SK-N-MC (cell line): ENCODE results near the gene NECAB3.

ENCODE experiments used
- DNase-seq: peaks from one replicate; pipeline ENCODE4 v3.0.0-alpha.2; 2011; ENCODE audit warnings: low read depth, low spot score
- H3K27ac ChIP-seq: fragments of 200-600 bp; sonication (generic); 2 replicates; pipeline ENCODE4 v1.5.1; 2016; ENCODE audit warnings: mixed run types
- H3K36me3 ChIP-seq: fragments of 200-600 bp; sonication (generic); 2 replicates; pipeline ENCODE4 v1.6.1; 2017; ENCODE audit warnings: antibody characterized with exemption, low read length, mixed read lengths; ENCODE audit not compliant: insufficient read depth
- H3K4me3 ChIP-seq: fragments of 200-600 bp; sonication (generic); 2 replicates; pipeline ENCODE4 v1.5.1; 2016
- H3K9ac ChIP-seq: fragments of 200-600 bp; sonication (generic); 2 replicates; pipeline ENCODE4 v1.8.0; 2017; ENCODE audit warnings: mixed run types, mixed read lengths; ENCODE audit not compliant: insufficient read length
- H3K9me3 ChIP-seq: fragments of 200-600 bp; sonication (generic); 2 replicates; pipeline ENCODE4 v1.6.1; 2017; ENCODE audit warnings: low read depth, mild to moderate bottlenecking, antibody characterized with exemption, low read length, moderate library complexity, mixed read lengths
- EZH2 ChIP-seq: fragments of 200-600 bp; sonication (generic); IDR thresholded peaks from one replicate; pipeline ENCODE4 v1.6.1; 2017; ENCODE audit warnings: antibody characterized with exemption
- FOXP2 ChIP-seq: optimal IDR thresholded peaks from 2 replicates; pipeline ENCODE3; 2011; ENCODE audit warnings: mild to moderate bottlenecking, moderate library complexity; ENCODE audit not compliant: insufficient read depth; ENCODE audit errors: extremely low read length, control extremely low read depth
- POLR2AphosphoS5 ChIP-seq: IDR thresholded peaks from 2 replicates; pipeline ENCODE4 v1.6.1; 2012; ENCODE audit warnings: mild to moderate bottlenecking, low read depth, low read length, borderline replicate concordance

Gene NECAB3

GRCh38 chr20:33629979-33630378, 44.2 kb downstream of the NECAB3 start:
- H3K9ac ChIP-seq, result no peak overlapping the region
- TF ChIP-seq POLR2AphosphoS5 (no peak), FOXP2 (no peak), EZH2 (no peak)
- no peak overlapping the region for H3K4me3 ChIP-seq
- peaks cover 45% of the 10 kb centered on the region for H3K36me3 ChIP-seq
- H3K9me3 ChIP-seq, result no peaks in the 10 kb centered on the region
- DNase-seq, result no peak
- no peak overlapping the region for H3K27ac ChIP-seq

- H3K36me3 ChIP-seq, result peaks cover 48% of the 10 kb centered on the region
- H3K9ac ChIP-seq, result no peak overlapping the region
- no peak for DNase-seq
- H3K9me3 ChIP-seq, result no peaks in the 10 kb centered on the region
- H3K27ac ChIP-seq, result no peak overlapping the region
- H3K4me3 ChIP-seq, result no peak overlapping the region
- TF ChIP-seq EZH2 (no peak), POLR2AphosphoS5 (no peak), FOXP2 (no peak)
Measured at GRCh38 chr20:33629533-33629932, 44.7 kb downstream of the NECAB3 start.

- H3K36me3 ChIP-seq, result peaks cover 45% of the 10 kb centered on the region
- no peaks in the 10 kb centered on the region for H3K9me3 ChIP-seq
- H3K4me3 ChIP-seq, result no peak overlapping the region
- no peak overlapping the region for H3K27ac ChIP-seq
- no peak overlapping the region for H3K9ac ChIP-seq
- DNase-seq, result no peak
- no peak for TF ChIP-seq EZH2
- no peak for TF ChIP-seq FOXP2
- TF ChIP-seq POLR2AphosphoS5, result no peak
Measured at GRCh38 chr20:33627577-33628216, 46.5 kb downstream of the NECAB3 start.

- TF ChIP-seq EZH2 (no peak), FOXP2 (no peak), POLR2AphosphoS5 (no peak)
- Histone ChIP-seq H3K9me3 (no peaks in the 10 kb centered on the region), H3K9ac (no peak overlapping the region), H3K36me3 (peaks cover 48% of the 10 kb centered on the region), H3K4me3 (no peak overlapping the region), H3K27ac (no peak overlapping the region)
- no peak for DNase-seq
Measured at GRCh38 chr20:33626190-33626589, 48.0 kb downstream of the NECAB3 start.

GRCh38 chr20:33624399-33624798, 49.8 kb downstream of the NECAB3 start:
- Histone ChIP-seq H3K36me3 (peaks cover 41% of the 10 kb centered on the region), H3K27ac (no peak overlapping the region), H3K9ac (no peak overlapping the region), H3K4me3 (no peak overlapping the region), H3K9me3 (no peaks in the 10 kb centered on the region)
- TF ChIP-seq EZH2, result no peak
- TF ChIP-seq POLR2AphosphoS5, result no peak
- TF ChIP-seq FOXP2, result no peak
- no peak for DNase-seq

- TF ChIP-seq EZH2 (no peak), FOXP2 (no peak), POLR2AphosphoS5 (no peak)
- H3K36me3 ChIP-seq, result peaks cover 26% of the 10 kb centered on the region
- H3K9ac ChIP-seq, result no peak overlapping the region
- no peak overlapping the region; the same call in 1 of the 2 replicates for H3K27ac ChIP-seq
- no peak for DNase-seq
- no peak overlapping the region for H3K4me3 ChIP-seq
- no peaks in the 10 kb centered on the region for H3K9me3 ChIP-seq
Measured at GRCh38 chr20:33622705-33623365, 51.4 kb downstream of the NECAB3 start.

GRCh38 chr20:33621717-33622400, 52.4 kb downstream of the NECAB3 start:
- no peak for DNase-seq
- H3K9me3 ChIP-seq, result no peaks in the 10 kb centered on the region
- H3K9ac ChIP-seq, result no peak overlapping the region
- TF ChIP-seq POLR2AphosphoS5, result no peak
- no peak for TF ChIP-seq EZH2
- no peak for TF ChIP-seq FOXP2
- H3K36me3 ChIP-seq, result peaks cover 16% of the 10 kb centered on the region; the same call in 1 of the 2 replicates
- no peak overlapping the region for H3K4me3 ChIP-seq
- H3K27ac ChIP-seq, result no peak overlapping the region; the same call in 1 of the 2 replicates

GRCh38 chr20:33612001-33612400, 62.2 kb downstream of the NECAB3 start:
- H3K4me3 ChIP-seq, result no peak overlapping the region
- H3K9ac ChIP-seq, result no peak overlapping the region
- H3K27ac ChIP-seq, result no peak overlapping the region
- TF ChIP-seq FOXP2, result no peak
- no peak for TF ChIP-seq EZH2
- TF ChIP-seq POLR2AphosphoS5, result no peak
- no peaks in the 10 kb centered on the region for H3K9me3 ChIP-seq
- peaks cover 41% of the 10 kb centered on the region for H3K36me3 ChIP-seq
- DNase-seq, result no peak
